Right cardiac atrium (tissue), 5 donors: ENCODE data around the gene OR5L2. TPM values are rescaled to one million over a fixed set of nuclear protein-coding genes. Genes with fewer than 3 reads are reported as not detected.
"Not testable (repeated sequence)": the region's sequence is repeated elsewhere in the genome, so short reads cannot be mapped to it uniquely, and the experiment has no call there.

Experiments
- ATAC-seq, 2 donors: fragments of 200-7000 bp; cut with Tn5 transposase; one replicate each; pipeline versions ENCODE4 v1.8.0 to v1.9.1; 2020; ENCODE audit warnings: moderate library complexity in 2 of 2, mild to moderate bottlenecking in 1 of 2
- DNase-seq, 3 donors: peaks; one replicate each; pipeline ENCODE4 v3.0.0-alpha.2; 2020
- H3K27ac ChIP-seq: one replicate; pipeline ENCODE4 v1.5.1; 2013; ENCODE audit warnings: mild to moderate bottlenecking, low read length, control low read depth, moderate library complexity
- H3K27me3 ChIP-seq: one replicate; pipeline ENCODE4 v1.6.1; 2013; ENCODE audit not compliant: control insufficient read depth, insufficient read depth
- H3K4me1 ChIP-seq: one replicate; pipeline ENCODE4 v1.6.1; 2013; ENCODE audit warnings: low read length; ENCODE audit not compliant: control insufficient read depth, insufficient read depth
- H3K4me3 ChIP-seq: one replicate; pipeline ENCODE4 v1.5.1; 2013; ENCODE audit warnings: low read length, control low read depth
- H3K9me3 ChIP-seq: one replicate; pipeline ENCODE4 v1.6.1; 2013; ENCODE audit warnings: low read length; ENCODE audit not compliant: control insufficient read depth
- WGBS: extraction: QIAGEN DNeasy Blood & Tissue Kit; methylation state at CpG from one replicate; pipeline ENCODE4 v1.1.7; 2013; 5-methylcytosine and 5-hydroxymethylcytosine counted together
- intact Hi-C, 4 donors: fragments of 100-400 bp; cut with DNase I; formaldehyde crosslinking; loops; one replicate each; pipeline versions ENCODE4 v1.11.0 to v1.14.0; 2022 to 2023
- polyA plus RNA-seq: library from polyadenylated mRNA; stranded (reverse); fragments of 200-250 nt; gene quantifications from one replicate; pipeline ENCODE4 v1.2.3, GENCODE V29; 2013
- total RNA-seq, 4 donors: library from RNA; stranded (reverse); fragmentation: NEBNext Ultra II Directional; extraction: Animal tissue kit (Norgen Biotek cat#: 25700); gene quantifications; one replicate each; pipeline ENCODE4 v1.2.1, GENCODE V29; 2021
- donor health status: healthy with polysubstance abuse.
- donor health status: DM: no; HTN: yes; CAD: no.
- donor health status: DM: no; HTN: no; CAD: no.
- donor health status: DM: no; HTN: yes; CAD: no; lungs with severe emphysema.
- donor health status: DM: yes; HTN: yes; CAD: no.

The OR5L2 gene
- total and polyA plus RNA-seq, 5 donors = not detected

DNA sequence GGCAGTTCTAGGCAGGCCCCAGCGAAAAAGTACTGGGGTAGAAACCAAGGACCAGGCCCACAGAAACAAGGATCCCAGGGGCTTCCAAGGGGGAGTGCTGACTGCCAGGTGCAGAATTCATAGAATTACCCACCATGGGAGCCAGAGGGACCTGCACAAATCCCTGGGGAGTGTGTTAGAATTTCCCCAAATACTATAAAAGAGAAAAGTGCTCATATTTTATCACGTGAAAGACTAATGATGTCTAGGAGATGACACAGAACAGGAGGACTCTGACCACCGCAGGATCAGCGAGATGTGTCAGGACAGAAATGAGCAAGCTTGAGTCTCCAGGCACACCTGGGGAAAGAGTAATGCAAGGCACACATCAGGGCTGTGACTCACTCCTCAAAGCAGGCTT lies 40.3 kb downstream of the OR5L2 start:
- DNase-seq, ATAC-seq, intact Hi-C loops, H3K4me1 ChIP-seq, H3K27me3 ChIP-seq, H3K9me3 ChIP-seq, H3K27ac ChIP-seq, H3K4me3 ChIP-seq: not testable (repeated sequence)
- 81% methylated on average over 4 of the region's 4 CpGs for WGBS

DNA sequence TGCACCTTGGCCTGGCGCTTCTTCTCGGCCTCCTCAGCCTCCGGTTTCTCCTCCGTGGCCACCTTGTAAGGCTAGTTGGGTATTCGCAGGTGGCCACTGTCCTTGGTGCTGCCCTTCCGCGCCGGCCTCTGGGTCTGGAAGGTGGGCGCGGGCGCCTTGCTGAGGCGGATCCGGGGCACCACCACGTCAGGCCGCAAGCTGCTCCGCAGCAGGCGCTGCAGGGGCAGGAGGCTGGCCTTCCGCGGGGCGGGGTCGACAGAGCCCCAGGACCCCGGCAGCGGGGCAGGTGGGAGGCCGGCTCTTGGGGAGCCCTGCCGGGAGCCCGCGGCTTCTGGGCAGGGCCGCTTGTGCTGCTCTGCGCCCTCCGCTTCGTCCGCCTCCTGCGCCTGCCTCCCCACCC lies 45.7 kb downstream of the OR5L2 start:
- 10% methylated on average over 33 of the region's 33 CpGs for WGBS
- intact Hi-C loops, H3K9me3 ChIP-seq, H3K27ac ChIP-seq, H3K4me1 ChIP-seq, ATAC-seq, H3K4me3 ChIP-seq, H3K27me3 ChIP-seq: not testable (repeated sequence)
- DNase-seq = peak in 1 of 3 donors; percentile 51

DNA sequence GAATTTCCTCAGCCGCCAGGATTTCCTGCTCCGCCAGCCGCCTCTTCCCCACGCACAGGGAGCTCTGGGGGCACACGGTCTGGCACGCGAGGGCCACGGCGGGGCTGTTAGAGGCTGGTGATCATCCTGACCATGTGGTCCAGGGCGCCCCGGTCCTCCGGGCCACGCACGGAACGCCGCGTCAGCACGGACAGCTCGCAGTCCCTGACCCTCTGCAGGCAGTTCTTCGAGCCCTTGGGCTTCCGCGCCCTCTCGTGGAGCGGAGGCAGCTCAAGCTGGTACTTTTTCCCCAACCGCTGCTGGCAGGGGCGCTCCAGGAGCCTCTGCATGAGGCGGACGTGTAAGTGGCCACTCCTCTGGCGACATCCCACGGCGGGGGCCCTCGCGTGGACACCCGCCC lies 46.1 kb downstream of the OR5L2 start:
- WGBS = 14% methylated on average over 34 of the region's 34 CpGs
- H3K4me1 ChIP-seq, H3K27ac ChIP-seq, H3K4me3 ChIP-seq, intact Hi-C loops, H3K9me3 ChIP-seq, ATAC-seq, DNase-seq, H3K27me3 ChIP-seq: not testable (repeated sequence)

Other genes with a start within 250 kb of the OR5L2 start
- not detected for gene OR4C11, start 219.6 kb upstream of the OR5L2 start, total RNA-seq
- not detected for gene OR4C11, start 219.6 kb upstream of the OR5L2 start, polyA plus RNA-seq
- not detected for gene OR4P4, start 192.1 kb upstream of the OR5L2 start, total RNA-seq
- gene OR4P4, start 192.1 kb upstream of the OR5L2 start, polyA plus RNA-seq = not detected
- gene OR4S2, start 178.9 kb upstream of the OR5L2 start, total RNA-seq = not detected
- not detected for gene OR4S2, start 178.9 kb upstream of the OR5L2 start, polyA plus RNA-seq
- gene OR4C6, start 165.0 kb upstream of the OR5L2 start, total RNA-seq = not detected
- gene OR4C6, start 165.0 kb upstream of the OR5L2 start, polyA plus RNA-seq = not detected
- not detected for gene OR5D13, start 53.8 kb upstream of the OR5L2 start, total RNA-seq
- not detected for gene OR5D13, start 53.8 kb upstream of the OR5L2 start, polyA plus RNA-seq
- not detected for gene OR5D14, start 31.7 kb upstream of the OR5L2 start, total RNA-seq
- not detected for gene OR5D14, start 31.7 kb upstream of the OR5L2 start, polyA plus RNA-seq
- gene OR5L1, start 15.9 kb upstream of the OR5L2 start, total RNA-seq = not detected
- gene OR5L1, start 15.9 kb upstream of the OR5L2 start, polyA plus RNA-seq = not detected
- not detected for gene OR5D18, start 7.6 kb upstream of the OR5L2 start, total RNA-seq
- gene OR5D18, start 7.6 kb upstream of the OR5L2 start, polyA plus RNA-seq = not detected
- not detected for gene OR5D16, start 11.5 kb downstream of the OR5L2 start, total RNA-seq
- gene OR5D16, start 11.5 kb downstream of the OR5L2 start, polyA plus RNA-seq = not detected
- gene TRIM51, start 56.1 kb downstream of the OR5L2 start, total RNA-seq = not detected
- not detected for gene TRIM51, start 56.1 kb downstream of the OR5L2 start, polyA plus RNA-seq
- not detected for gene OR5W2, start 87.4 kb downstream of the OR5L2 start, total RNA-seq
- gene OR5W2, start 87.4 kb downstream of the OR5L2 start, polyA plus RNA-seq = not detected
- not detected for gene OR5I1, start 109.2 kb downstream of the OR5L2 start, total RNA-seq
- not detected for gene OR5I1, start 109.2 kb downstream of the OR5L2 start, polyA plus RNA-seq
- not detected for gene OR10AG1, start 142.7 kb downstream of the OR5L2 start, total RNA-seq
- gene OR10AG1, start 142.7 kb downstream of the OR5L2 start, polyA plus RNA-seq = not detected
- gene OR5F1, start 167.4 kb downstream of the OR5L2 start, total RNA-seq = not detected
- gene OR5F1, start 167.4 kb downstream of the OR5L2 start, polyA plus RNA-seq = not detected
- gene OR5AS1, start 200.4 kb downstream of the OR5L2 start, total RNA-seq = not detected
- not detected for gene OR5AS1, start 200.4 kb downstream of the OR5L2 start, polyA plus RNA-seq